IMR-90 (cell line): ENCODE results near the gene SLC2A11. TPM values are rescaled to one million over a fixed set of nuclear protein-coding genes. Genes with fewer than 3 reads are reported as not detected.

Source experiments
- ATAC-seq: fragments of 200-7000 bp; cut with Tn5 transposase; 2 replicates; pipeline ENCODE4 v1.9.1; 2020; ENCODE audit warnings: low read depth, mild to moderate bottlenecking, moderate library complexity
- BruUV-seq: library from RNA; stranded (reverse); fragments of 400-500 nt; replicated peaks from 2 replicates; lab custom pipeline; 2021; lab: Mats Ljungman, UMichigan
- CTCF ChIA-PET: fragments of 300-600 bp; formaldehyde crosslinking; extraction: SDS; loops from one replicate; lab custom pipeline; 2021; ENCODE audit warnings: antibody characterized with exemption; lab: Yijun Ruan, JAX
- POLR2A ChIA-PET: fragments of 300-600 bp; sonication (Branson Sonifier 250); formaldehyde crosslinking; loops from one replicate; lab custom pipeline; 2022; ENCODE audit warnings: antibody characterized with exemption; ENCODE audit not compliant: unreplicated experiment; lab: Charles Lee
- DNase-seq: peaks from one replicate; pipeline ENCODE4 v3.0.0; 2013
- H2AFZ ChIP-seq: replicated peaks from 2 replicates; pipeline ENCODE3; 2013; ENCODE audit warnings: low read length, mild to moderate bottlenecking; ENCODE audit not compliant: poor library complexity
- H2AK5ac ChIP-seq: 2 replicates; pipeline ENCODE4 v1.6.1; 2013; ENCODE audit warnings: low read depth, low read length, inconsistent platforms
- H2AK9ac ChIP-seq: replicated peaks from 2 replicates; pipeline ENCODE3; 2013; ENCODE audit warnings: mild to moderate bottlenecking, low read depth, low read length, moderate library complexity; ENCODE audit not compliant: poor library complexity
- H2BK120ac ChIP-seq: 2 replicates; pipeline ENCODE4 v1.6.1; 2013; ENCODE audit warnings: low read depth, low read length, inconsistent platforms
- H2BK15ac ChIP-seq: 3 replicates; pipeline ENCODE4 v1.6.1; 2013; ENCODE audit warnings: low read depth, low read length, inconsistent platforms
- H2BK20ac ChIP-seq: 2 replicates; pipeline ENCODE4 v1.6.1; 2013; ENCODE audit warnings: low read depth, mild to moderate bottlenecking, inconsistent platforms, low read length, moderate library complexity
- H2BK5ac ChIP-seq: 2 replicates; pipeline ENCODE4 v1.6.1; 2013; ENCODE audit warnings: mild to moderate bottlenecking, low read depth, low read length, inconsistent platforms; ENCODE audit not compliant: poor library complexity, severe bottlenecking
- H3K14ac ChIP-seq: replicated peaks from 2 replicates; pipeline ENCODE4 v1.6.1; 2013; ENCODE audit warnings: low read depth, low read length, inconsistent platforms
- H3K18ac ChIP-seq: 2 replicates; pipeline ENCODE4 v1.6.1; 2013; ENCODE audit warnings: low read depth, low read length, control low read depth
- H3K23ac ChIP-seq: 2 replicates; pipeline ENCODE4 v1.6.1; 2013; ENCODE audit warnings: low read depth, low read length, inconsistent platforms
- H3K27ac ChIP-seq: 2 replicates; pipeline ENCODE4 v1.5.1; 2013; ENCODE audit warnings: mild to moderate bottlenecking, control low read depth, low read length; ENCODE audit not compliant: insufficient read depth
- H3K27me3 ChIP-seq: 2 replicates; pipeline ENCODE4 v1.6.1; 2013; ENCODE audit warnings: low read length; ENCODE audit not compliant: control insufficient read depth, insufficient read depth
- H3K36me3 ChIP-seq: 2 replicates; pipeline ENCODE4 v1.6.1; 2013; ENCODE audit warnings: low read length, mixed read lengths; ENCODE audit not compliant: control insufficient read depth, insufficient read depth
- H3K4ac ChIP-seq: 2 replicates; pipeline ENCODE4 v1.6.1; 2013; ENCODE audit warnings: low read depth, low read length, inconsistent platforms
- H3K4me1 ChIP-seq: 2 replicates; pipeline ENCODE4 v1.6.1; 2013; ENCODE audit warnings: low read length, mixed read lengths; ENCODE audit not compliant: control insufficient read depth, insufficient read depth
- H3K4me2 ChIP-seq: 2 replicates; pipeline ENCODE4 v1.6.1; 2013; ENCODE audit warnings: low read depth, mild to moderate bottlenecking, control low read depth, low read length, moderate library complexity
- H3K4me3 ChIP-seq: 2 replicates; pipeline ENCODE4 v1.5.1; 2013; ENCODE audit warnings: low read depth, mild to moderate bottlenecking, control low read depth, low read length, moderate library complexity; ENCODE audit not compliant: insufficient read depth
- H3K56ac ChIP-seq: 2 replicates; pipeline ENCODE4 v1.6.1; 2013; ENCODE audit warnings: low read length, inconsistent platforms; ENCODE audit not compliant: insufficient read depth; ENCODE audit errors: extremely low read depth
- H3K79me1 ChIP-seq, 2 experiments: 2 replicates each; pipeline ENCODE4 v1.6.1; 2013; ENCODE audit warnings: low read length in 2 of 2, inconsistent platforms in 1 of 2, low read depth in 1 of 2
- H3K9ac ChIP-seq: 2 replicates; pipeline ENCODE4 v1.6.1; 2013; ENCODE audit warnings: low read depth, low read length, control low read depth
- H3K9me1 ChIP-seq: 2 replicates; pipeline ENCODE4 v1.6.1; 2013; ENCODE audit warnings: low read length, inconsistent platforms; ENCODE audit not compliant: insufficient read depth
- H3K9me3 ChIP-seq: 2 replicates; pipeline ENCODE4 v1.6.1; 2013; ENCODE audit warnings: low read length; ENCODE audit not compliant: control insufficient read depth, insufficient read depth
- H4K20me1 ChIP-seq: 2 replicates; pipeline ENCODE4 v1.6.1; 2013; ENCODE audit warnings: low read length, inconsistent platforms; ENCODE audit not compliant: insufficient read depth
- H4K5ac ChIP-seq: 2 replicates; pipeline ENCODE4 v1.6.1; 2013; ENCODE audit warnings: mild to moderate bottlenecking, low read depth, low read length, control low read depth
- H4K8ac ChIP-seq, 2 experiments: 2 replicates each; pipeline ENCODE4 v1.6.1; 2013; ENCODE audit warnings: low read depth in 2 of 2, low read length in 2 of 2, control low read depth in 1 of 2, inconsistent platforms in 1 of 2
- H4K91ac ChIP-seq: 2 replicates; pipeline ENCODE4 v1.6.1; 2013; ENCODE audit warnings: low read depth, low read length, inconsistent platforms; ENCODE audit not compliant: insufficient read depth
- CEBPB ChIP-seq: IDR thresholded peaks from 2 replicates; pipeline ENCODE4 v1.6.1; 2012; ENCODE audit warnings: low read depth, low read length, improper control_type of control experiment
- FOS ChIP-seq: fragments of 150-350 bp; IDR thresholded peaks from 2 replicates; pipeline ENCODE4 v1.6.1; 2016; ENCODE audit warnings: low read depth, low read length
- MXI1 ChIP-seq: IDR thresholded peaks from 2 replicates; pipeline ENCODE4 v1.6.1; 2012; ENCODE audit warnings: low read depth, mild to moderate bottlenecking, low read length, moderate library complexity, borderline replicate concordance
- RAD21 ChIP-seq: IDR thresholded peaks from 2 replicates; pipeline ENCODE4 v1.6.1; 2012; ENCODE audit warnings: low read length, improper control_type of control experiment
- USF2 ChIP-seq: fragments of 150-350 bp; IDR thresholded peaks from 2 replicates; pipeline ENCODE4 v1.6.1; 2017; ENCODE audit warnings: mild to moderate bottlenecking, antibody characterized with exemption, low read length, low read depth
- WGBS, 2 experiments: methylation state at CpG; one replicate each; pipeline versions ENCODE4 v1.1.5 to v1.1.7; 2013; ENCODE audit warnings: missing lambda C conversion rate in 2 of 2; ENCODE audit not compliant: insufficient read length in 1 of 2; ENCODE audit errors: extremely low coverage in 2 of 2; 5-methylcytosine and 5-hydroxymethylcytosine counted together
- dilution Hi-C: fragments of 300-500 bp; cut with HindIII; formaldehyde crosslinking; loops from one replicate; pipeline ENCODE4 v1.14.3; 2018; ENCODE audit warnings: low sequenced_read_pairs; ENCODE audit not compliant: unreplicated experiment
- in situ Hi-C: fragments of 300-500 bp; cut with MboI; formaldehyde crosslinking; loops from 3 replicates; pipeline ENCODE4 v1.14.3; 2019; ENCODE audit warnings: low sequenced_read_pairs, inconsistent platforms, mixed read lengths
- intact Hi-C: fragments of 100-400 bp; cut with micrococcal nuclease; formaldehyde crosslinking; loops from 2 replicates; pipeline ENCODE4 v1.10.0; 2022
- polyA plus RNA-seq, 3 experiments: library from polyadenylated mRNA; depleted of rRNA; stranded (reverse); fragments of >200 nt; gene quantifications; 2 replicates each; pipeline ENCODE4 v1.2.3, GENCODE V29; 2012; ENCODE audit warnings: low replicate concordance in 1 of 3
- total RNA-seq: library from RNA; depleted of rRNA; stranded (reverse); fragments of >200 nt; gene quantifications from 2 replicates; pipeline ENCODE4 v1.2.3, GENCODE V29; 2012

The SLC2A11 gene
- total and polyA plus RNA-seq, 2 of the 4 experiments (the other 2 are of a cell fraction) = 3.2 to 8.7 TPM

- Histone ChIP-seq H2BK15ac (no peak overlapping the region), H3K36me3 (no peaks in the 10 kb centered on the region), H4K5ac (no peak overlapping the region), H2AK5ac (no peak overlapping the region), H2AK9ac (no peak overlapping the region), H2BK20ac (no peak overlapping the region), H3K14ac (no peak overlapping the region), H3K56ac (no peak overlapping the region), H4K91ac (no peak overlapping the region), H3K4ac (no peak overlapping the region), H2BK120ac (no peak overlapping the region), H3K27me3 (no peaks in the 10 kb centered on the region), H2AFZ (no peak overlapping the region), H4K8ac (no peak overlapping the region; a peak in 1 of 4 replicates), H2BK5ac (no peak overlapping the region), H3K18ac (no peak overlapping the region), H3K9me1 (no peaks in the 10 kb centered on the region; the same call in 1 of the 2 replicates), H3K9ac (no peak overlapping the region), H3K27ac (no peak overlapping the region), H3K4me2 (no peak overlapping the region), H3K4me1 (peaks cover 3% of the 10 kb centered on the region; the same call in 1 of the 2 replicates), H3K9me3 (no peaks in the 10 kb centered on the region), H3K4me3 (no peak overlapping the region), H3K23ac (no peak overlapping the region), H4K20me1 (no peaks in the 10 kb centered on the region), H3K79me1 (peaks cover 0 to 8% of the 10 kb centered on the region in 2 experiments; a peak in 2 of 4 replicates)
- ChIA-PET CTCF (no interaction called here), POLR2A (no interaction called here)
- dilution Hi-C loops = no loop called here
- ATAC-seq = no peak
- in situ Hi-C loops = no loop called here
- no TSS peak for BruUV-seq
- no peak for TF ChIP-seq FOS
- TF ChIP-seq RAD21 = no peak
- no peak for TF ChIP-seq USF2
- TF ChIP-seq CEBPB = no peak
- no peak for TF ChIP-seq MXI1
- 100% methylated on average over 2 of the region's 9 CpGs; no CpG with 5 or more reads in 1 of the 2 experiments for WGBS, 2 experiments
- DNase-seq = no peak
- intact Hi-C loops = no loop called here
Observed at GRCh38 chr22:23912293-23912903, 54.7 kb downstream of the SLC2A11 start.
